ENCODE results near the gene LRCH3.
"Not testable (repeated sequence)": the region's sequence is repeated elsewhere in the genome, so short reads cannot be mapped to it uniquely, and the experiment has no call there.

Gene LRCH3

DNA sequence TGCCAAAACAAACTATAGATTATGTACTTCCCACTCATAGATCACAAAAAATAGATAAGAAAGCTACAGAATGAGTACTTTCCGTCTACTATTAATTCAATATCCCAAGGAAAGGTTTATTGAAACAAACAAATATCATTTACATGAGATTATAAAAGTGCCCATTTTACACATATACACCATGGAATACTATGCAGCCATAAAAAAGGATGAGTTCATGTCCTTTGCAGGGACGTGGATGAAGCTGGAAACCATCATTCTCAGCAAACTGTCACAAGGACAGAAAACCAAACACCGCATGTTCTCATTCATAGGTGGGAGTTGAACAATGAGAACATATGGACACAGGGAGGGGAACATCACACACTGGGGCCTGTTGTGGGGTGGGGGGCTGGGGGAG lies 136.5 kb downstream of the LRCH3 start:
- H3K9me3 ChIP-seq (ENCODE audit: control insufficient read depth, insufficient read depth, low read depth, low read length); H3K4me3 ChIP-seq (ENCODE audit: low read depth, low read length); H3K27ac ChIP-seq (ENCODE audit: extremely low read depth, low read depth, low read length); H3K4me1 ChIP-seq (ENCODE audit: control insufficient read depth, insufficient read depth, low read length); POLR2A ChIA-PET; CTCF ChIA-PET: not testable (repeated sequence)
- peak; percentile 97 for TF ChIP-seq ZNF146 (tag by site-specific recombination; IDR thresholded peaks at IDR 0.05)
- peaks cover 0 to 11% of the 10 kb centered on the region in 2 experiments; a peak in 2 of 3 replicates for H3K36me3 ChIP-seq (ENCODE audit: control insufficient read depth in 2 of 2, insufficient read depth in 1 of 2, low read length in 2 of 2)

DNA sequence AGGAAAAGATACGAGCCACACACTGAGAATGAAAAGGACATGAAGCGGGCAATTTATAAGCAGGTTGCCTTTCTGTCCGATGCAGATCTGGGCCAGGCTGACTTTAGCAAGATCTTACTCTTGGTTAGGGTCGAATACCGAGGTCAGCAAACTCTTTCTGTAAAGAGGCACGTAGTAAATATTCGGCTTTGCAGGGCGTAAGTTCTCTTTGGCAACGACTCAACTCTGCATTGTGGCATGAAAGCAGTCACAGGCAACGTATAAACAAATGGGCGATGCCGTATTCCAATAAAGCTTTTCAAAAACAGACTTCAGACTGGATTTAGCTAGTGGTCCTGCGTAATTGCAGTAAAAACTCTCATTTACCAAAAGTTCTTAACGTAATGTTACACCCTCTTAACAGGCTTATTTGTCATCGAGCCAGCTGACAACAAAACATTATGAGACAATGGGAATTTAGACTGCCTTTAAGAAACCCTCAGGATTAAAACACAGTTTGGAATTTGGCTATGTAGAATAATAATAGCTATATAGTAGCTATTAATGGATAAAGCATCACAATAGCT lies 145.8 kb downstream of the LRCH3 start:
- TF ChIP-seq GLI2 (tag by site-specific recombination; IDR thresholded peaks at IDR 0.05; ENCODE audit: borderline replicate concordance, low read depth): no peak
- peak; percentile 74 for TF ChIP-seq ZBTB17 (tag by site-specific recombination; IDR thresholded peaks at IDR 0.05)
- TF ChIP-seq ZNF19 (tag by site-specific recombination; IDR thresholded peaks at IDR 0.05; ENCODE audit: low read depth): no peak
- TF ChIP-seq ZNF157 (tag by site-specific recombination; IDR thresholded peaks at IDR 0.05): no peak
- no peak for TF ChIP-seq GLIS1 (tag by site-specific recombination; IDR thresholded peaks at IDR 0.05)
- TF ChIP-seq, protein P1, sequence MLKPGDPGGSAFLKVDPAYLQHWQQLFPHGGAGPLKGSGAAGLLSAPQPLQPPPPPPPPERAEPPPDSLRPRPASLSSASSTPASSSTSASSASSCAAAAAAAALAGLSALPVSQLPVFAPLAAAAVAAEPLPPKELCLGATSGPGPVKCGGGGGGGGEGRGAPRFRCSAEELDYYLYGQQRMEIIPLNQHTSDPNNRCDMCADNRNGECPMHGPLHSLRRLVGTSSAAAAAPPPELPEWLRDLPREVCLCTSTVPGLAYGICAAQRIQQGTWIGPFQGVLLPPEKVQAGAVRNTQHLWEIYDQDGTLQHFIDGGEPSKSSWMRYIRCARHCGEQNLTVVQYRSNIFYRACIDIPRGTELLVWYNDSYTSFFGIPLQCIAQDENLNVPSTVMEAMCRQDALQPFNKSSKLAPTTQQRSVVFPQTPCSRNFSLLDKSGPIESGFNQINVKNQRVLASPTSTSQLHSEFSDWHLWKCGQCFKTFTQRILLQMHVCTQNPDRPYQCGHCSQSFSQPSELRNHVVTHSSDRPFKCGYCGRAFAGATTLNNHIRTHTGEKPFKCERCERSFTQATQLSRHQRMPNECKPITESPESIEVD (tag by site-specific recombination; IDR thresholded peaks at IDR 0.05): peak; percentile 73
- no peak for TF ChIP-seq ZNF660 (tag by site-specific recombination; IDR thresholded peaks at IDR 0.05)
- TF ChIP-seq ZNF621 (tag by site-specific recombination; IDR thresholded peaks at IDR 0.05): no peak
- no peak for TF ChIP-seq ZNF596 (tag by site-specific recombination; IDR thresholded peaks at IDR 0.05)
- no peaks in the 10 kb centered on the region for H3K4me1 ChIP-seq (ENCODE audit: control insufficient read depth, insufficient read depth, low read length)
- ChIA-PET POLR2A (interaction anchor here (0.6 kb wide), 1 partner anchor 16 kb away, joined by 3 read pairs; no protein-coding TSS in a partner anchor), CTCF (interaction anchor here (0.6 kb wide), 1 partner anchor 197 kb away, joined by 4 read pairs; no protein-coding TSS in a partner anchor)
- H3K4me3 ChIP-seq (ENCODE audit: low read depth, low read length): no peak overlapping the region
- H3K36me3 ChIP-seq (ENCODE audit: control insufficient read depth in 2 of 2, insufficient read depth in 1 of 2, low read length in 2 of 2): no peaks in the 10 kb centered on the region
- no peaks in the 10 kb centered on the region for H3K9me3 ChIP-seq (ENCODE audit: control insufficient read depth, insufficient read depth, low read depth, low read length)
- H3K27ac ChIP-seq (ENCODE audit: extremely low read depth, low read depth, low read length): no peak overlapping the region

Data from HEK293 (cell line).